GM18520 (cell line): ENCODE measurements around the gene DIS3.
"Not testable (repeated sequence)": the region's sequence is repeated elsewhere in the genome, so short reads cannot be mapped to it uniquely, and the experiment has no call there.

Experiments used
- ATAC-seq: cut with Tn5 transposase; IDR thresholded peaks from one replicate; pipeline ENCODE4 v1.9.1; 2021; ENCODE audit not compliant: unreplicated experiment

Gene DIS3

GRCh38 chr13:72745260-72745659, 36.4 kb downstream of the DIS3 start:
- no peak for ATAC-seq

- ATAC-seq, result no peak
Measured at GRCh38 chr13:72740015-72740414, 41.7 kb downstream of the DIS3 start.

- ATAC-seq, result no peak
Measured at GRCh38 chr13:72737033-72737432, 44.7 kb downstream of the DIS3 start.

- ATAC-seq, result no peak
Measured at GRCh38 chr13:72728290-72728605, 53.5 kb downstream of the DIS3 start.

- peak; percentile 97 for ATAC-seq
Measured at GRCh38 chr13:72727417-72728289, 54.0 kb downstream of the DIS3 start, which contains the start of the genes BORA and MZT1. Gene BORA (plus strand): TSS chr13:72727923. CDS start chr13:72728941, 1,018 bp downstream. Gene MZT1 (minus strand): TSS chr13:72727629. CDS start chr13:72727602, 27 bp downstream.

GRCh38 chr13:72726726-72727416, 54.8 kb downstream of the DIS3 start:
- ATAC-seq, result peak; percentile 5

- not testable (repeated sequence) for ATAC-seq
Measured at GRCh38 chr13:72726185-72726584, 55.5 kb downstream of the DIS3 start.

DNA sequence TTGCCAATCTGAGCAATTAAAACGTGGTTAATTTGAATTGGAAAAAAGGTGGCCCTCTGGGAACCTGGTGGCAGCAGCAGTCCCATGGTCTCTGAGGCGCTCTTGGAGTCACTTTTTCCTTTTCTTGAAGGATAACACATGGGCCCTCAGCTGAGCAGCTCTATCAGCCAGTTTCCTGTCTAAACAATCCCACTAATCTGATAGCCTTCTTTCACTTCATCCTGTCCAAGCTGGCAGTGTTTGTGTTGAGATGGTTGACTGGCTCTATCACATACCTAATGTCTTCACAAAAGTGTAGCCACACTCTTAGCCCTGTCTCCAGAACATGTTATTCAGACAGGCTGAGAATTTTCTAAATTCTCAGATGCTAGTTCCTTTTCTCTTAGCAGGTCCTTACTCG, 64.9 kb downstream of the DIS3 start:
- ATAC-seq, result no peak
